NCI-H1694 (cell line): ENCODE results near the gene ZBTB16.
A peak's percentile ranks its signal among the peaks of the same experiment; 100 is the strongest.

Source experiments
- DNase-seq: peaks from one replicate; lab custom pipeline; 2025; lab: John Stamatoyannopoulos, UW

The ZBTB16 gene

GRCh38 chr11:114152785-114153184 is 93.3 kb downstream of the ZBTB16 start:
- no peak for DNase-seq

- no peak for DNase-seq
Observed at GRCh38 chr11:114153224-114153623, 93.7 kb downstream of the ZBTB16 start.

- no peak for DNase-seq
Observed at GRCh38 chr11:114154271-114155047, 94.9 kb downstream of the ZBTB16 start.

DNA sequence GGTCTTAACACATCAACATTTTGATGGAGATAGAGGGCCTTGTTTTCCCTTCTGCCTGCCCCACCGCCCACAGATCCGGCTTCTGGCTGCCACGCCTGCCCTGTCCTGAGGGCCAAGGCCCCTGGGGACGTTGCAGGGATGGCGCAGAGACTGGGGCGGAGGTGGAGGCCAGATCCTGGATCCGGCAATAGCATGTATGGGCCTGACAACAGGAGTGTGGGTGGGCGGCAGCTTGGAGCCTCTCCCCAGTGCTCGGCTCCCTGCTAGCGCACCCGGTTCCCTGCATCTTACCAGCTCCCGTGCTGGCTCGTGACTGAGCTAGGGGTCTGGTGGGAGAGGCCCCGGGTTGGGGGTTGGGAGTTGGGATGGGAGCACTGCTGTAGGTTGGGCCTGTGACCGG is 95.6 kb downstream of the ZBTB16 start:
- no peak for DNase-seq

DNA sequence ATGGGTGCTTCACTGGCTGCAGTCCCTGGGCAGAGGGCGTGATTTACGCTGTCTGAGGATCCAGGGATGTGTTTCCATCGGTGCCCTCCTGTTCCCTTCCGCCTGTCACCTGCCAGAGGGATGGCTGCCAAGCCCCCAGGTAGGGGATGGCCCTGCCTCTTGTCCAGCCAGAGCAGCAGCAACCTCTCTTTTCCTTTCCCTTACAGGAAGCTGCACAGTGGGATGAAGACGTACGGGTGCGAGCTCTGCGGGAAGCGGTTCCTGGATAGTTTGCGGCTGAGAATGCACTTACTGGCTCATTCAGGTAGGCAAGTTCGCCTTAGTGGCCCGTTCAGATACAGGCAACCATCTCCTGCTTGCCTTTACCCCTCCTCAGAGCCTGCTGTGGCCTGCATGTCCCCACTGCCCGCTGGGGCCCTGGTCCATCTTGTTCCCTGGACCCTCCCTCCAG is 96.6 kb downstream of the ZBTB16 start:
- no peak for DNase-seq

- no peak for DNase-seq
Observed at GRCh38 chr11:114156782-114157181, 97.3 kb downstream of the ZBTB16 start.

GRCh38 chr11:114157476-114158050 is 98.1 kb downstream of the ZBTB16 start:
- no peak for DNase-seq

- no peak for DNase-seq
Observed at GRCh38 chr11:114158421-114158820, 98.9 kb downstream of the ZBTB16 start.

GRCh38 chr11:114158886-114159285 is 99.4 kb downstream of the ZBTB16 start:
- DNase-seq: no peak

DNA sequence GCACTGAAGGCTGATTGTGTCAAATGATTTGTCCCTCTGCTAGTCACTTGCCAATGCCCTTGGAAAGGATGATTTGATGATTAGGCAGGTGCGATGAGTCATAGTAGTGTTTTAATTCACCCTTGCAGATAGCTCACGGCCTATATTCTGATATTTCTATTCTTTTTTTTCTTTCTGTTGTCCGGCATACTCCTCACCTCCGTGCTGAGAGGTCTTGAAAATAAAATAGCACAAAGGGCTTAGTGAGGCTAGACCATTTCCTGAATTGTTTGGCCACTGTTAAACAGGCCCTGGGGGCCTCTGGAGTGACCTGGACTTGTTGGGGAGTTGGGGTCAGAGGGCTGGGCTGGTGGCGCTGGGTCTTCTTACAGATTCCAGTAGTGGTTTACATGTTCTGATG is 99.8 kb downstream of the ZBTB16 start:
- DNase-seq: no peak

DNA sequence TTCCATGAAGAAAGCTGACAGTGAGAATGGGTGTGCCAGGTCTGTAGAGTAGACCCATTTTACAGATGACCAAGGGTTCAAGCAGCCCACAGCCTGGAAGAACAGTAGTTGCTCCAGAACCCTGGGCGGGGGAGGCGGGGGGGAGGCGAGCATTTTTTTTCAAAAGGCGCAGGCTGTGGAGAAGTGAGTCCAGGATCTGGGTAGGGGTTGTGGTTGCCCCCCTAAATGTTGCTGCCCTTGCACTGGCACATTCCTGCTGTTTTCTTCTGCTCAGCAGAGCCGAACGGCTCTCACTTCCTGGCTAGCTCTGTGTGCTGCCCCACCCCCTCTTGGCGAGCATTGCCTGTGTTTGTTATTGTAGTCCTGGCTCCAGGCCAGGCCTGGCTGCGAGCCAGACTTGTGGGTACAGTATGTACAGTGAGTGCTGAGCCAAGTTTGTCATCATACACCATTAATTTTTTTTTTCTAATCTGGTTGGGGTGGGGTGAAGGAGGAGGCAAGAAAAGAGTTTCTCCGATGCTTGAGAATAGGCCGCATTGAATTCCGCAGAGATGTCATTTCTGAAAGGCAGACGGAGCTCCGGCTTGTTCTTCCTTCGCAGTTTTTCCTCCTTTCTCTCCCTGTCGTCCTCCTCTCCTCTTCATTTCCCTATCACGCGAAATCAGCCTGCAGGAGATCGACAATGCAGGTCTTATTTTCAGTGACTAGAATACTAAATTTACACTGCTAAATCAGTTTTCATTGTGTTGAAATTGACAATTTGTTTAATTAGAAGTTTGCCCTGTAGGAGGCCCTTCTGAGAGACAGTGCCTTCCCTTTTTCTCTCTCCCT is 100.5 kb downstream of the ZBTB16 start:
- DNase-seq: peak; percentile 59

GRCh38 chr11:114160894-114161293 is 101.4 kb downstream of the ZBTB16 start:
- no peak for DNase-seq

DNA sequence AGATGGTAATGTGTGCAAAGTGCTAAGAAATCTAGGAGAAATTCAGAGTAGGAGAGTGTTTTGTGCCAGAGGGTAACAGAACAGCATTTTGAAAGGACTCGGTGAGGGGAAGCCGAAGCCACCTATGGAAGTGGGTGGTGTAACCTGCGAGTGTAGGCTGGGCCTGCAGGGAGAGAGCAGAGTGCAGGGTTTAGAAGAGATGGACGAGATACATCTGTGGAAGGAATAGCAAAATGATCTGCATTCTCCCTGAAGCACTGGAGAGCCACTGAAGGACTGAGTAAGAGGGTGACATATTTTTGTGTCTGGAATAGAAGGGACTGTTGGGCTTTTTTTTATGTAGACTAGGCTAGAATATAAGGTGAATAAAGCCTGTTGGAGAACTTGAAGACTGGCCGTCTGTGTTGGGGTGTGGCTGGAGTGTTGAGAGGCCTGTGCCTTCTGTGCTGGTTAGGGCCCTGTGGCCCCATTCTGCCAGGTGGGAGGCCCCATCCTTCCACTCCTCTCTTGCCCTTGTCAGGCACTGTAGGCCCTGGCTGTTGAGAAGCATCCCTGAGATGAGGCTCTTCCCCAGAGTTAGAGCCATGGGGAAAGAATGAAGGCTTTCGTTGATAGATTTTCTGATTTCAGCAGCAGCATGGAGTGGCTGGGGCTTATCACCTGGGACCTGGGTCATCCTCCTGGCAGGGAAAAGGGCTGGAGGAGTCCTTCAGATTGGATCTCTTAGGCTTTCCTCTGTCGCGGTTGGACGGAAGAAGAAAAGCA is 102.2 kb downstream of the ZBTB16 start:
- no peak for DNase-seq

GRCh38 chr11:114162719-114163123 is 103.2 kb downstream of the ZBTB16 start:
- peak; percentile 75 for DNase-seq

DNA sequence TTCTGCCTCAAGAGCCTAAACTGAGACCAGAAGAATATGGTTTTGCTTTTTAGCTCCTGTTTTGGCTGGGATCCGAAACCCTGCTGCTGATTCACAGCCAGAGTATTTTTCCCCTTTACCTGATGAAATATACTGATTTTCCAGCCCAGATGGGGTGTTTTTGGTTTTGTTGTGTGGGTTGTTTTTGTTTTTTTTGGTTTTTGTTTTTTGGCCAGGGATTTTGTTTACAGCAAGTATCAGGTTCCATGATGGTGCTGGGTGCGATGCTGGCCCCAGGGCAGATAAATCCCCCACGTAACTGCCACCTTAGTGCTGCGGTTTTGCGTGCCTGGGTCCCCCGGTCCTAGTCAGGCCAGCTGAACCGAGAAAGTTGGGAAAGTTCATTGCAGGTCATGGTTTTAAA is 103.7 kb downstream of the ZBTB16 start:
- DNase-seq: no peak

DNA sequence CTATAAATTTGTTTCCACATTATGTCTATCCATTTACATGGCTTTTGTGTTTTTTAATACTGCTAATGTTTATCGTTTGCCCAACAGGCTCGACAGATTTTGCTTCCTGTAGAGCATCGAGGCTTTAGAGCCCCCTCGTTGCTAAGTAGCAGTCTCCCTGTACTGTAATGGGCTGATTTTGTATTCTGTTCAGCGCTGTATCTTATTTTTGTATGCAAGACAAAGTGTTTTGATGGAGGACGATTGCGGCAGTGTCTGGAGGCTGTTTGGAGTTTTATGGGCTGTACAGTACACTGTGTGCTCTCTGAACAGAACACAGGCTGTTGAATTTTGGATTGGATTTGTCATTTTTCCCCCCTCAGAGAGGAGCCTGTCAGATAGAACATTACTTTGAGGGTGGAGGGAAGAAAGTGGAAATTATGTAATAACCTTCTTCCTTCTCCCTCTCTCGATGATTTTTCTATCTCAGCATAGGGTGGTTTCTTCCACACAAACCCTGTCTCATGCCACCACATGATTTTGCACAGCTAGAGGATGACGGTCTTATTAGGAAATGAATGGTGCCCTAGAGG is 104.4 kb downstream of the ZBTB16 start:
- DNase-seq: no peak

DNA sequence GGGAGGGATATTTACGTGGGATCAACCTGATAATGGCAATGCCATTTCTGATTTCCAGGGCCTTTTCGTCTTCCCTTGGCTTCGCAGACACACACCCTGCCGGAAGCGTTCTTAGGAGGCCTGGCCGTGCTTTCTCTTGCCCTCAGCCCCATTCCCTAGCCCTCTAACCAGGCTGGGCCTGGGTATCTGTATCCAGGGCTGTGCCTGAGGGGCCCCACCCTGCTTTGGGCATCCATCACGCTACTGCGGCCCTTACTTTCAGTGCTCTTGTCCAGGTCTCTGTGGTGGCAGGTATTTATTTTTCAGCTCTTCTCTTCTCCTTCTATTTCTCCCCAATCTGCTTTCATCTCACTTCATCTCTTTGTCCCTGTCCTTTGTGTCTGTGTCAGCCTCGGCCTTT is 105.0 kb downstream of the ZBTB16 start:
- no peak for DNase-seq

GRCh38 chr11:114165326-114166230 is 106.1 kb downstream of the ZBTB16 start:
- DNase-seq: no peak

GRCh38 chr11:114166362-114166761 is 106.9 kb downstream of the ZBTB16 start:
- no peak for DNase-seq

GRCh38 chr11:114166897-114167323 is 107.4 kb downstream of the ZBTB16 start:
- peak; percentile 66 for DNase-seq

GRCh38 chr11:114167355-114167754 is 107.8 kb downstream of the ZBTB16 start:
- no peak for DNase-seq
